Brain microvascular endothelial cell (primary cell): ENCODE data around the gene FOXJ3.

Experiments
- DNase-seq: peaks from one replicate; pipeline ENCODE4 v3.0.0-alpha.2; 2020
- H3K27ac ChIP-seq: fragments of 250-450 bp; sonication (Bioruptor Pico); 2 replicates; pipeline ENCODE4 v1.5.1; 2020; ENCODE audit warnings: mild to moderate bottlenecking, moderate library complexity
- H3K27me3 ChIP-seq: fragments of 250-450 bp; sonication (Bioruptor Pico); replicated peaks from 2 replicates; pipeline ENCODE4 v1.5.1; 2020; ENCODE audit warnings: mild to moderate bottlenecking
- H3K36me3 ChIP-seq: fragments of 250-450 bp; sonication (Bioruptor Pico); replicated peaks from 2 replicates; pipeline ENCODE4 v1.5.1; 2020; ENCODE audit warnings: mild to moderate bottlenecking
- H3K4me3 ChIP-seq: 2 replicates; pipeline ENCODE4 v1.5.1; 2011; ENCODE audit warnings: low read depth, mild to moderate bottlenecking, control low read depth, low read length, moderate library complexity
- CTCF ChIP-seq: IDR thresholded peaks from 2 replicates; pipeline ENCODE4 v1.5.1; 2011; ENCODE audit warnings: low read depth, mild to moderate bottlenecking, moderate library complexity, low read length, control low read depth, inconsistent platforms; ENCODE audit errors: missing control alignments
- in situ Hi-C: cut with HindIII; loops from 2 replicates; pipeline ENCODE4 v1.10.0; 2017; ENCODE audit warnings: low sequenced_read_pairs, low pct_ligation_motif_present

Gene FOXJ3

GRCh38 chr1:42364089-42364488, 29.1 kb upstream of the FOXJ3 start:
- in situ Hi-C loops, result no loop called here
- no peak for TF ChIP-seq CTCF
- no peak for DNase-seq
- no peaks in the 10 kb centered on the region for H3K27me3 ChIP-seq
- no peaks in the 10 kb centered on the region for H3K36me3 ChIP-seq
- H3K4me3 ChIP-seq, result no peak overlapping the region
- no peak overlapping the region for H3K27ac ChIP-seq

GRCh38 chr1:42359466-42359865, 24.4 kb upstream of the FOXJ3 start:
- Histone ChIP-seq H3K27ac (no peak overlapping the region), H3K27me3 (no peaks in the 10 kb centered on the region), H3K36me3 (no peaks in the 10 kb centered on the region), H3K4me3 (no peak overlapping the region)
- in situ Hi-C loops, result no loop called here
- TF ChIP-seq CTCF, result no peak
- DNase-seq, result no peak

- DNase-seq, result no peak
- H3K27ac ChIP-seq, result no peak overlapping the region
- no peak overlapping the region for H3K4me3 ChIP-seq
- no peaks in the 10 kb centered on the region for H3K36me3 ChIP-seq
- no peak for TF ChIP-seq CTCF
- in situ Hi-C loops, result no loop called here
- no peaks in the 10 kb centered on the region for H3K27me3 ChIP-seq
These were observed 23.8 kb upstream of the FOXJ3 start for GRCh38 chr1:42358791-42359190.

GRCh38 chr1:42350086-42350485, 15.1 kb upstream of the FOXJ3 start:
- Histone ChIP-seq H3K36me3 (no peaks in the 10 kb centered on the region), H3K4me3 (no peak overlapping the region), H3K27ac (no peak overlapping the region), H3K27me3 (no peaks in the 10 kb centered on the region)
- no peak for TF ChIP-seq CTCF
- no peak for DNase-seq
- in situ Hi-C loops, result no loop called here

- Histone ChIP-seq H3K4me3 (no peak overlapping the region), H3K27ac (no peak overlapping the region)
- in situ Hi-C loops, result no loop called here
These were observed 13.5 kb upstream of the FOXJ3 start for GRCh38 chr1:42348498-42348897.

More at GRCh38 chr1:42348498-42348897, 13.5 kb upstream of the FOXJ3 start:
- no peak for DNase-seq
- Histone ChIP-seq H3K27me3 (no peaks in the 10 kb centered on the region), H3K36me3 (no peaks in the 10 kb centered on the region)
- TF ChIP-seq CTCF, result no peak
